Lung (tissue), 12 donors: Measurements from ENCODE around the gene CMSS1. TPM values are rescaled to one million over a fixed set of nuclear protein-coding genes. Genes with fewer than 3 reads are reported as not detected.

ENCODE experiments used
- ATAC-seq: fragments of 200-7000 bp; cut with Tn5 transposase; one replicate; pipeline ENCODE4 v1.9.1; 2020; ENCODE audit warnings: moderate number of reproducible peaks; ENCODE audit not compliant: insufficient read depth, low FRiP score
- DNase-seq, 3 donors: peaks; one replicate each; pipeline ENCODE4 v3.0.0-alpha.2; 2013 to 2017
- H3K27ac ChIP-seq, 2 donors: one replicate each; pipeline ENCODE4 v1.5.1; 2013; ENCODE audit warnings: mild to moderate bottlenecking in 2 of 2, moderate library complexity in 2 of 2, control low read depth in 1 of 2, inconsistent platforms in 1 of 2, low read depth in 1 of 2, low read length in 1 of 2
- H3K27me3 ChIP-seq, 3 donors: one replicate each; pipeline ENCODE4 v1.5.1; 2013; ENCODE audit warnings: low read length in 2 of 3; ENCODE audit not compliant: control insufficient read depth in 3 of 3, insufficient read depth in 3 of 3
- H3K36me3 ChIP-seq, 4 donors: one replicate each; pipeline ENCODE4 v1.5.1; 2013; ENCODE audit warnings: low read length in 4 of 4, mild to moderate bottlenecking in 1 of 4, moderate library complexity in 1 of 4; ENCODE audit not compliant: control insufficient read depth in 4 of 4, insufficient read depth in 4 of 4
- H3K4me1 ChIP-seq, 5 donors: one replicate each; pipeline ENCODE4 v1.5.1; 2013; ENCODE audit warnings: low read length in 5 of 5, mild to moderate bottlenecking in 2 of 5, moderate library complexity in 1 of 5; ENCODE audit not compliant: control insufficient read depth in 5 of 5, insufficient read depth in 5 of 5
- H3K4me3 ChIP-seq: one replicate; pipeline ENCODE4 v1.5.1; 2013; ENCODE audit warnings: mild to moderate bottlenecking, control low read depth, moderate library complexity
- H3K9ac ChIP-seq, 2 donors: one replicate each; pipeline ENCODE4 v1.5.1; 2013; ENCODE audit warnings: low read length in 2 of 2, control low read depth in 1 of 2; ENCODE audit not compliant: insufficient read depth in 1 of 2
- H3K9me3 ChIP-seq, 4 donors: one replicate each; pipeline ENCODE4 v1.5.1; 2013; ENCODE audit warnings: low read length in 3 of 4, mild to moderate bottlenecking in 1 of 4, moderate library complexity in 1 of 4; ENCODE audit not compliant: control insufficient read depth in 4 of 4, insufficient read depth in 3 of 4
- CTCF ChIP-seq: IDR thresholded peaks from 2 replicates; pipeline ENCODE4 v1.5.1; 2012; ENCODE audit warnings: mild to moderate bottlenecking; ENCODE audit errors: control extremely low read depth, extremely low read depth
- WGBS, 2 donors: extraction: QIAGEN DNeasy Blood & Tissue Kit; methylation state at CpG; one replicate each; pipeline ENCODE4 v1.1.7; 2013; 5-methylcytosine and 5-hydroxymethylcytosine counted together
- polyA plus RNA-seq, 2 donors: library from polyadenylated mRNA; stranded (reverse); fragments of 200-250 nt; gene quantifications; one replicate each; pipeline ENCODE4 v1.2.1, GENCODE V29; 2013
- total RNA-seq, 2 donors: library from RNA; depleted of rRNA in 1 of 2; stranded (reverse); fragments of >200 nt in 1 of 2; gene quantifications; one replicate each; pipeline ENCODE4 v1.2.1, GENCODE V29; 2014 to 2021
- donor health status: control.
- donor health status: control.
- donor health status: Bipolar disorder and iron deficiency.
- donor health status: healthy.
- donor health status: DM: yes; HTN: yes; CAD: no.

Gene CMSS1
- total and polyA plus RNA-seq, 4 donors, result 12.3 to 28.9 (median 22.6) TPM

DNA sequence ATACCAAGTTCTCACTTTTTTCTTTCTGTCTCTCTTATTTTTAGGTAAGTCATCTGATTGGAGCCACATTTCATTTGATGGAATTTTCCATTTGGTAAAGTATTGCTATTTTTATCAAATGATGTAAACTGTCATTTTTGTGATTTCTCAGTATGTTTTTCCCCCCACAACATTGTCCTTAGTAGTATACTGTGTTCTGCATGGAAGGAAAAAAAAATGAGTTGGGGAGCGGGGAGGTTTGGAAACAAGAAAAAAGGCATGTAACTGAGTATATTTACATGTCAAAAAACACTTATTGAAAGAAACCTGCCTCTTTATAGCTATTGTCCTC lies 192.4 kb downstream of the CMSS1 start:
- H3K9ac ChIP-seq, result no peak overlapping the region
- DNase-seq, result no peak
- H3K27ac ChIP-seq, result no peak overlapping the region
- no peak for TF ChIP-seq CTCF
- no peak overlapping the region for H3K4me3 ChIP-seq
- no peaks in the 10 kb centered on the region for H3K27me3 ChIP-seq
- H3K4me1 ChIP-seq, result peaks cover 0 to 18% (median 0%) of the 10 kb centered on the region in 5 donors
- WGBS, 2 donors, result 88 to 95% methylated on average over 1 of the region's 1 CpG
- H3K9me3 ChIP-seq, result no peaks in the 10 kb centered on the region
- H3K36me3 ChIP-seq, result no peaks in the 10 kb centered on the region
- no peak for ATAC-seq

DNA sequence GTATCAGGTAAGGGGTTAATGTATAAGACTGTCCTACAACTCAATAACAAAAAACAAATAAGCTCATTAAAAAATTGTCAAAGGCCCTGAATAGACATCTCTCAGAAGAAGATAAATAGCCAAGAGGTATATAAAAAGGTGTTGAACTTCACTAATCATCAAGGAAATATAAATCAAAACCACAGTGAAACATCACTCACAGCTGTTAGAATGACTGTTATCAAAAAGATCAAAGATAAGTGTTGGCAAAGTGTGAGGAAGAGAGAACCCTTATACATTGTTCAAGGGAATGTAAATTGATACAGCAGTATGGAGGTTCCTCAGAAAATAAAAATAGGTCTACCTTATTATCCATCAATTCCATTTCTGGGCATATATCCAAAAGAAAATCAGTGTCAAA lies 201.1 kb downstream of the CMSS1 start:
- Histone ChIP-seq H3K4me1 (peaks cover 0 to 4% (median 0%) of the 10 kb centered on the region in 5 donors), H3K9ac (no peak overlapping the region), H3K27me3 (no peaks in the 10 kb centered on the region), H3K36me3 (no peaks in the 10 kb centered on the region), H3K4me3 (no peak overlapping the region), H3K9me3 (no peaks in the 10 kb centered on the region), H3K27ac (no peak overlapping the region)
- ATAC-seq, result no peak
- no peak for DNase-seq
- no peak for TF ChIP-seq CTCF

DNA sequence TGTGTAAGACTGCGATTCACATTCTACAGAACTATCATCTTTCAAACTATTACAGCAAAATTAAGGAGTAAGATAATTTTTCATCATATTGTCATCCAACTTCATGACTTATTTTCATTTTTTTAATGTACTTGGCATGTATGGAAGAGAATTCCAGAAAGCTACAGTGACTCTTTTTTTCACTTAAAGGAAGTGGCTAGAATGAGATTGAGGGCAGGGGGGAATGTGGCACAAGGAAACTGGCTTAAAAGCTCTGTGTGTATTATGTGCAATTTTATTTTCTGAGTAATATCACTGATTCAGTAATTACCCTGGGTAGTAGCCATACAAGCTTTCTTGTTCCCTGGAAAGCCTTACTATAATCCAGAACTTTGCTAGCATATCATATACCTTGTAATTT lies 202.1 kb downstream of the CMSS1 start:
- WGBS, 2 donors, result 96 to 98% methylated on average over 1 of the region's 1 CpG
- Histone ChIP-seq H3K36me3 (no peaks in the 10 kb centered on the region), H3K27ac (no peak overlapping the region), H3K4me1 (peaks cover 0 to 4% (median 0%) of the 10 kb centered on the region in 5 donors), H3K4me3 (no peak overlapping the region), H3K27me3 (no peaks in the 10 kb centered on the region), H3K9me3 (no peaks in the 10 kb centered on the region), H3K9ac (no peak overlapping the region)
- DNase-seq (no peak), ATAC-seq (no peak)
- TF ChIP-seq CTCF, result no peak

GRCh38 chr3:100020876-100021644 lies 203.4 kb downstream of the CMSS1 start:
- Histone ChIP-seq H3K9me3 (no peaks in the 10 kb centered on the region), H3K9ac (no peak overlapping the region), H3K36me3 (peaks cover 0 to 4% (median 0%) of the 10 kb centered on the region in 4 donors), H3K27ac (no peak overlapping the region), H3K27me3 (no peaks in the 10 kb centered on the region), H3K4me1 (peaks cover 0 to 4% (median 0%) of the 10 kb centered on the region in 5 donors), H3K4me3 (no peak overlapping the region)
- DNase-seq (no peak), ATAC-seq (no peak)
- no peak for TF ChIP-seq CTCF
- WGBS, 2 donors, result 91 to 92% methylated on average over 9 of the region's 9 CpGs
